CD14-positive monocyte (primary cell): ENCODE measurements around the gene SYNJ2. TPM values are rescaled to one million over a fixed set of nuclear protein-coding genes. Genes with fewer than 3 reads are reported as not detected.

ENCODE experiments used
- DNase-seq, 3 donors: peaks; one replicate each; pipeline ENCODE4 v3.0.0-alpha.2; 2011 to 2022
- H2AFZ ChIP-seq: 2 replicates; pipeline ENCODE4 v1.6.0; 2012; ENCODE audit warnings: mild to moderate bottlenecking, low read depth, low read length, inconsistent platforms; ENCODE audit not compliant: insufficient read depth, poor library complexity, severe bottlenecking
- H3K27ac ChIP-seq, 2 donors: 1 replicate in 1 of 2; 2 replicates in 1 of 2; pipeline ENCODE4 v1.5.1; 2012 to 2013; ENCODE audit warnings: low read length in 2 of 2, control low read depth in 1 of 2, inconsistent platforms in 1 of 2, low read depth in 1 of 2, mild to moderate bottlenecking in 1 of 2
- H3K27me3 ChIP-seq, 2 donors: one replicate each; pipeline versions ENCODE4 v1.6.0 to v1.6.1; 2011 to 2013; ENCODE audit warnings: low read length in 2 of 2; ENCODE audit not compliant: control insufficient read depth in 2 of 2, insufficient read depth in 2 of 2
- H3K36me3 ChIP-seq, 2 donors: replicated peaks in 1 of 2; 1 replicate in 1 of 2; 2 replicates in 1 of 2; pipeline versions ENCODE4 v1.5.1 to v1.6.1; 2012 to 2013; ENCODE audit warnings: low read length in 2 of 2, control low read depth in 1 of 2, inconsistent platforms in 1 of 2, mild to moderate bottlenecking in 1 of 2; ENCODE audit not compliant: insufficient read depth in 2 of 2, control insufficient read depth in 1 of 2
- H3K4me1 ChIP-seq, 2 donors: 1 replicate in 1 of 2; 2 replicates in 1 of 2; pipeline versions ENCODE4 v1.5.1 to v1.6.1; 2012 to 2013; ENCODE audit warnings: low read length in 2 of 2, control low read depth in 1 of 2, inconsistent platforms in 1 of 2, mild to moderate bottlenecking in 1 of 2, moderate library complexity in 1 of 2; ENCODE audit not compliant: insufficient read depth in 2 of 2, control insufficient read depth in 1 of 2
- H3K4me2 ChIP-seq: replicated peaks from 2 replicates; pipeline ENCODE3; 2012; ENCODE audit warnings: low read length, moderate library complexity, mild to moderate bottlenecking; ENCODE audit not compliant: poor library complexity, severe bottlenecking; ENCODE audit errors: extremely low read depth
- H3K4me3 ChIP-seq, 3 experiments: fragments of 200-600 bp in 1 of 3; sonication (generic) in 1 of 3; replicated peaks in 1 of 3; 1 replicate in 2 of 3; 2 replicates in 1 of 3; pipeline ENCODE4 v1.5.1; 2011 to 2013; ENCODE audit warnings: low read length in 3 of 3, mild to moderate bottlenecking in 3 of 3, control low read depth in 2 of 3, low read depth in 2 of 3, inconsistent platforms in 1 of 3, moderate library complexity in 1 of 3
- H3K79me2 ChIP-seq: 2 replicates; pipeline ENCODE4 v1.6.0; 2012; ENCODE audit warnings: mild to moderate bottlenecking, control low read depth, inconsistent platforms, low read length, moderate library complexity; ENCODE audit not compliant: insufficient read depth
- H3K9ac ChIP-seq: 2 replicates; pipeline ENCODE4 v1.6.0; 2017; ENCODE audit warnings: low read length, mild to moderate bottlenecking; ENCODE audit not compliant: insufficient read depth, poor library complexity, severe bottlenecking
- H3K9me3 ChIP-seq, 2 donors: replicated peaks in 1 of 2; 1 replicate in 1 of 2; 2 replicates in 1 of 2; pipeline versions ENCODE4 v1.5.1 to v1.6.1; 2012 to 2013; ENCODE audit warnings: low read length in 2 of 2, control low read depth in 1 of 2; ENCODE audit not compliant: control insufficient read depth in 1 of 2, insufficient read depth in 1 of 2
- H4K20me1 ChIP-seq: 2 replicates; pipeline ENCODE4 v1.6.0; 2012; ENCODE audit warnings: mild to moderate bottlenecking, low read length, control low read depth, moderate library complexity; ENCODE audit not compliant: insufficient read depth
- H3K27ac Mint-ChIP-seq, 7 donors: one replicate each; pipeline ENCODE4 v1.8.0; 2020; ENCODE audit warnings: mild to moderate bottlenecking in 7 of 7, mixed read lengths in 7 of 7, moderate library complexity in 6 of 7, inconsistent platforms in 2 of 7
- H3K27me3 Mint-ChIP-seq, 3 donors: one replicate each; pipeline ENCODE4 v1.8.0; 2021 to 2022; ENCODE audit warnings: low read depth in 3 of 3, mild to moderate bottlenecking in 3 of 3, mixed read lengths in 3 of 3, moderate library complexity in 3 of 3, inconsistent platforms in 1 of 3
- H3K36me3 Mint-ChIP-seq, 2 donors: one replicate each; pipeline ENCODE4 v1.8.0; 2020; ENCODE audit warnings: mixed read lengths in 2 of 2, inconsistent platforms in 1 of 2, mild to moderate bottlenecking in 1 of 2
- H3K4me1 Mint-ChIP-seq: one replicate; pipeline ENCODE4 v1.8.0; 2020; ENCODE audit warnings: mild to moderate bottlenecking, mixed read lengths
- H3K4me3 Mint-ChIP-seq, 2 donors: one replicate each; pipeline ENCODE4 v1.8.0; 2020; ENCODE audit warnings: mild to moderate bottlenecking in 2 of 2, mixed read lengths in 2 of 2, moderate library complexity in 1 of 2
- H3K9me3 Mint-ChIP-seq, 7 donors: one replicate each; pipeline ENCODE4 v1.8.0; 2020 to 2022; ENCODE audit warnings: mixed read lengths in 7 of 7, mild to moderate bottlenecking in 6 of 7, moderate library complexity in 6 of 7, inconsistent platforms in 2 of 7
- WGBS: methylation state at CpG from one replicate; pipeline ENCODE4 v1.1.5; 2013; ENCODE audit warnings: missing lambda C conversion rate; ENCODE audit not compliant: insufficient coverage; 5-methylcytosine and 5-hydroxymethylcytosine counted together
- intact Hi-C, 2 donors: fragments of 100-400 bp; cut with micrococcal nuclease; formaldehyde crosslinking; loops; one replicate each; pipeline versions ENCODE4 v1.15.0 to v1.15.1; 2023
- polyA plus RNA-seq, 3 donors: library from polyadenylated mRNA; depleted of rRNA in 1 of 3; unstranded in 2 of 3; stranded (reverse) in 1 of 3; fragments of 300-500 nt in 2 of 3; fragments of >200 nt in 1 of 3; fragmentation: Illumina TruSeq in 2 of 3; gene quantifications; 1 replicate in 2 of 3; 2 replicates in 1 of 3; pipeline ENCODE4 v1.2.3, GENCODE V29; 2012 to 2021
- TF ChIP-seq, protein P1 (sequence below): fragments of 200-600 bp; IDR thresholded peaks from one replicate; pipeline ENCODE4 v1.8.0; 2022; ENCODE audit warnings: antibody characterized with exemption, mild to moderate bottlenecking

SYNJ2 gene
- polyA plus RNA-seq, 3 donors: 0.82 to 2.0 (median 1.6) TPM

DNA sequence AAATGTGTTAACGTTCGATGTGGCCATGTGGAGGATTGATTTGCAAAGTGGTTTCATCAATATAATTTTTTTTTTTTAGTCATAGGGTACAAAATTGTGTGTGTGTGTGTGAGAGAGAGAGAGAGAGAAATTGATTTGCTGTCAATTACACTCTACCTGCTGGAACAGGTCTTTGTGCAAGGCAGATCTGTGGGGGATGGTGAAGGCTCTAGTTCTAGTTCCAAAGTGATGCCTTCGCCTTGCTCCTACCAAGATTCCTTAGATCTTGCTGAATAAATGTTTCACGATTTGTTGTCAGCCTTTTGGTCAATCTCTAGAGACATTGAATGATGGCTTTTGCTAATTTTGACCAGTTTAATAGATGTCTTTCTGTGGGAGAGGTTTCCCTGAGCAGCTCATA is 121.6 kb downstream of the SYNJ2 start:
- Histone ChIP-seq H3K4me3 (no peak overlapping the region), H3K36me3 (no peaks in the 10 kb centered on the region), H3K27me3 (no peaks in the 10 kb centered on the region), H3K4me2 (no peak overlapping the region), H3K27ac (no peak overlapping the region), H2AFZ (no peak overlapping the region), H3K4me1 (no peaks in the 10 kb centered on the region), H3K79me2 (no peaks in the 10 kb centered on the region), H3K9me3 (no peaks in the 10 kb centered on the region), H4K20me1 (no peaks in the 10 kb centered on the region), H3K9ac (no peak overlapping the region)
- WGBS: 100% methylated on average over 2 of the region's 4 CpGs
- TF ChIP-seq, protein P1, sequence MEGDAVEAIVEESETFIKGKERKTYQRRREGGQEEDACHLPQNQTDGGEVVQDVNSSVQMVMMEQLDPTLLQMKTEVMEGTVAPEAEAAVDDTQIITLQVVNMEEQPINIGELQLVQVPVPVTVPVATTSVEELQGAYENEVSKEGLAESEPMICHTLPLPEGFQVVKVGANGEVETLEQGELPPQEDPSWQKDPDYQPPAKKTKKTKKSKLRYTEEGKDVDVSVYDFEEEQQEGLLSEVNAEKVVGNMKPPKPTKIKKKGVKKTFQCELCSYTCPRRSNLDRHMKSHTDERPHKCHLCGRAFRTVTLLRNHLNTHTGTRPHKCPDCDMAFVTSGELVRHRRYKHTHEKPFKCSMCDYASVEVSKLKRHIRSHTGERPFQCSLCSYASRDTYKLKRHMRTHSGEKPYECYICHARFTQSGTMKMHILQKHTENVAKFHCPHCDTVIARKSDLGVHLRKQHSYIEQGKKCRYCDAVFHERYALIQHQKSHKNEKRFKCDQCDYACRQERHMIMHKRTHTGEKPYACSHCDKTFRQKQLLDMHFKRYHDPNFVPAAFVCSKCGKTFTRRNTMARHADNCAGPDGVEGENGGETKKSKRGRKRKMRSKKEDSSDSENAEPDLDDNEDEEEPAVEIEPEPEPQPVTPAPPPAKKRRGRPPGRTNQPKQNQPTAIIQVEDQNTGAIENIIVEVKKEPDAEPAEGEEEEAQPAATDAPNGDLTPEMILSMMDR: no peak
- DNase-seq: no peak
- H3K4me1 Mint-ChIP-seq: peaks cover 2% of the 10 kb centered on the region
- peaks cover 0 to 5% of the 10 kb centered on the region in 2 donors for H3K36me3 Mint-ChIP-seq
- H3K27ac Mint-ChIP-seq: no peak overlapping the region
- H3K4me3 Mint-ChIP-seq: no peak overlapping the region
- intact Hi-C loops: no loop called here
- peaks cover 0 to 2% (median 0%) of the 10 kb centered on the region in 3 donors for H3K27me3 Mint-ChIP-seq
- H3K9me3 Mint-ChIP-seq: no peaks in the 10 kb centered on the region

DNA sequence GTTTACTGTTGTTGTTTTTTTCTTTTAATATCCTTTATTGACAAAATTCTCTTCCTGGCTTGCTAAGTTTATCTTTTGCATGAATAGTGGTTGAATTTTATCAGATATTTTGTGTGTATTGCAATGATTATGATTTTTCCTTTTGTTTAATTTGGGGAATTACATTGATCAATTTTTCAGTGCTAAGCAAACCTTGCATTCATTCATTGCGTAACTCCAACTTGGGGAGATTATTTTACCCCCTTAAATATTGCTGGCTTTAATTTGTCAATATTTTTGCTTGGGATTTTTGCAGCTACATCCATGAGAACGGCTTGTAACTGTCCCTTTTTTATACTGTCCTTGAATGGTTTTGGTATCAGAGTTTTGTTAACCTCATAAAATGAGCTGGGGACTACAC is 123.0 kb downstream of the SYNJ2 start:
- Mint-ChIP-seq H3K4me1 (peaks cover 3% of the 10 kb centered on the region), H3K27ac (no peak overlapping the region), H3K9me3 (no peaks in the 10 kb centered on the region), H3K4me3 (no peak overlapping the region), H3K27me3 (peaks cover 0 to 2% (median 2%) of the 10 kb centered on the region in 3 donors), H3K36me3 (peaks cover 10 to 19% of the 10 kb centered on the region in 2 donors)
- Histone ChIP-seq H4K20me1 (no peaks in the 10 kb centered on the region), H3K27ac (no peak overlapping the region), H3K4me3 (no peak overlapping the region), H3K4me1 (peaks cover 0 to under 1% of the 10 kb centered on the region in 2 donors), H3K9ac (no peak overlapping the region), H3K79me2 (no peaks in the 10 kb centered on the region), H2AFZ (no peak overlapping the region), H3K9me3 (no peaks in the 10 kb centered on the region), H3K36me3 (peaks cover 0 to 14% of the 10 kb centered on the region in 2 donors), H3K4me2 (no peak overlapping the region), H3K27me3 (no peaks in the 10 kb centered on the region)
- WGBS: no CpG with 5 or more reads among the region's 2 CpGs
- intact Hi-C loops: no loop called here
- TF ChIP-seq, protein P1: no peak
- no peak for DNase-seq
